ENCODE results near the gene GIT2.
"Not testable (repeated sequence)": the region's sequence is repeated elsewhere in the genome, so short reads cannot be mapped to it uniquely, and the experiment has no call there.

GRCh38 chr12:109986236-109986635 lies 9.9 kb downstream of the GIT2 start:
- TF ChIP-seq CTCF, POLR2A (IDR thresholded peaks at IDR 0.05): not testable (repeated sequence)
